ENCODE data around the gene ZMAT5.
"Not testable (repeated sequence)": the region's sequence is repeated elsewhere in the genome, so short reads cannot be mapped to it uniquely, and the experiment has no call there.

Gene ZMAT5

GRCh38 chr22:29784451-29785361 lies 17.9 kb upstream of the ZMAT5 start:
- DNase-seq, result no peak

GRCh38 chr22:29782061-29782845 lies 15.4 kb upstream of the ZMAT5 start:
- DNase-seq, result no peak

- DNase-seq, result no peak
Observed at GRCh38 chr22:29780748-29781676, 14.2 kb upstream of the ZMAT5 start.

GRCh38 chr22:29780220-29780619 lies 13.4 kb upstream of the ZMAT5 start:
- DNase-seq, result no peak

GRCh38 chr22:29773233-29773632 lies 6.4 kb upstream of the ZMAT5 start:
- no peak for DNase-seq

- DNase-seq, result no peak
Observed at GRCh38 chr22:29772170-29772641, 5.4 kb upstream of the ZMAT5 start.

- no peak for DNase-seq
Observed at GRCh38 chr22:29769723-29770321, 3.0 kb upstream of the ZMAT5 start.

- no peak for DNase-seq
Observed at GRCh38 chr22:29768052-29768693, 1.4 kb upstream of the ZMAT5 start.

GRCh38 chr22:29767171-29768051 lies 604 bp upstream of the ZMAT5 start, which contains the start of gene UQCR10:
TSS of gene UQCR10 (plus strand) at chr22:29767369. CDS start at chr22:29767399, 30 bp downstream.
- peak; percentile 87 for DNase-seq

- no peak for DNase-seq
Observed at GRCh38 chr22:29765905-29766631, 739 bp downstream of the ZMAT5 start.

GRCh38 chr22:29762263-29762662 lies 4.5 kb downstream of the ZMAT5 start:
- no peak for DNase-seq

GRCh38 chr22:29758959-29759358 lies 7.8 kb downstream of the ZMAT5 start:
- DNase-seq, result no peak

- no peak for DNase-seq
Observed at GRCh38 chr22:29758068-29758622, 8.7 kb downstream of the ZMAT5 start.

- DNase-seq, result no peak
Observed at GRCh38 chr22:29757096-29757495, 9.7 kb downstream of the ZMAT5 start.

- no peak for DNase-seq
Observed at GRCh38 chr22:29756341-29756740, 10.5 kb downstream of the ZMAT5 start.

GRCh38 chr22:29755889-29756288 lies 10.9 kb downstream of the ZMAT5 start:
- no peak for DNase-seq

GRCh38 chr22:29754658-29755395 lies 12.0 kb downstream of the ZMAT5 start:
- DNase-seq, result not testable (repeated sequence)

- no peak for DNase-seq
Observed at GRCh38 chr22:29753808-29754657, 12.8 kb downstream of the ZMAT5 start.

Data from NCI-H1417 treated with DMSO at 0.1 percent for 48 hours (cell line).